Transverse colon (tissue), 4 donors: ENCODE data around the gene NUDT11.

Experiments used
- POLR2A ChIP-seq: fragments of 450-650 bp; IDR thresholded peaks from one replicate; pipeline ENCODE4 v1.6.1; 2016; ENCODE audit warnings: antibody characterized with exemption, mild to moderate bottlenecking, moderate library complexity
- POLR2AphosphoS5 ChIP-seq, 3 donors: sonication (generic); formaldehyde crosslinking; IDR thresholded peaks; one replicate each; pipeline ENCODE4 v1.6.1; 2016; ENCODE audit warnings: antibody characterized with exemption in 3 of 3
- TF ChIP-seq, protein P1 (sequence below), 5 experiments: fragments of 200-600 bp in 3 of 5; fragments of 450-650 bp in 2 of 5; sonication (generic) in 3 of 5; IDR thresholded peaks; 1 replicate in 2 of 5; 2 replicates in 3 of 5; pipeline ENCODE4 v1.5.1; 2016 to 2017; ENCODE audit warnings: antibody characterized with exemption in 5 of 5, inconsistent platforms in 3 of 5, mild to moderate bottlenecking in 2 of 5, moderate library complexity in 1 of 5

DNA sequence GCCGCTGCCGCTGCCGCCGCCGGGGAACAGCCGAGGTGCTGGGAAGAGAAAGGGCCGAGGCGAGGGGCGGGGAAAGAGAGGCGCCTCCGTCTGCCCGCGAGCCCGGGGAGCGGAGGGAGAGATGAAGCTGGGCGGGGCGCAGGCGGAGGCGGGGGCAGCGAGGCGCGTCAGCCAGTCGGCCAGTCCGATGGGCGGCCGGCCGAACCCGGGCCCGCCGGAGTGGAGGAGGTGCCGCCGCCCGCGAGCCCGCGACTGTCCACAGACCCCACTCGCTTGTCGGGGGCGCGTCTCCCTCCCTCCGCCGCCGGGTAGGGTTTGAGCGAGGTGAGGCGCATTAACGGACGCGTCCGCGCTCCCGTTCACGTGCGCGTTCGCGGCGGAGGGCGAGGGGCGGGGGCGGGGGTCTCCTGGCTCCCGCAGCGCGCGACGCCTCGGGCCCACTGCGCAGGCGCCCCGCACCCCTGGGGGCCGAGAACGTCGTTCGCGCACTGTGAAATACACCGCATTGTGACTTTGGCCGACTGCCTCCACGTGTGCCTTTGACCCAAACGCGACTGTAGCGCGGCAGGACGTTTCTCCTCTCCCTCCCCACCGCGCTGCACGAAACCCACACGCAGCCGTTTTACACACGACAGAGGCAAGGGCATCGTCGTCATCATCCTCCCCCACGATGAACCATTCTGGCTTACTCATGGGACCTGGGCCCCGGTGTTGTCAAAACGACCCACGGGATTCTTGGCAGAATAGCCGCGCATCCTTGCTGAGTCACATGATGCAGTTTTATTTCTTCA lies at the start of gene NUDT11:
- TF ChIP-seq, protein P1, sequence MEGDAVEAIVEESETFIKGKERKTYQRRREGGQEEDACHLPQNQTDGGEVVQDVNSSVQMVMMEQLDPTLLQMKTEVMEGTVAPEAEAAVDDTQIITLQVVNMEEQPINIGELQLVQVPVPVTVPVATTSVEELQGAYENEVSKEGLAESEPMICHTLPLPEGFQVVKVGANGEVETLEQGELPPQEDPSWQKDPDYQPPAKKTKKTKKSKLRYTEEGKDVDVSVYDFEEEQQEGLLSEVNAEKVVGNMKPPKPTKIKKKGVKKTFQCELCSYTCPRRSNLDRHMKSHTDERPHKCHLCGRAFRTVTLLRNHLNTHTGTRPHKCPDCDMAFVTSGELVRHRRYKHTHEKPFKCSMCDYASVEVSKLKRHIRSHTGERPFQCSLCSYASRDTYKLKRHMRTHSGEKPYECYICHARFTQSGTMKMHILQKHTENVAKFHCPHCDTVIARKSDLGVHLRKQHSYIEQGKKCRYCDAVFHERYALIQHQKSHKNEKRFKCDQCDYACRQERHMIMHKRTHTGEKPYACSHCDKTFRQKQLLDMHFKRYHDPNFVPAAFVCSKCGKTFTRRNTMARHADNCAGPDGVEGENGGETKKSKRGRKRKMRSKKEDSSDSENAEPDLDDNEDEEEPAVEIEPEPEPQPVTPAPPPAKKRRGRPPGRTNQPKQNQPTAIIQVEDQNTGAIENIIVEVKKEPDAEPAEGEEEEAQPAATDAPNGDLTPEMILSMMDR (IDR thresholded peaks at IDR 0.05), result no peak
- TF ChIP-seq POLR2A (no peak), POLR2AphosphoS5 (IDR thresholded peaks at IDR 0.05) (no peak)
